RWPE2 (cell line): Measurements from ENCODE around the gene FSCN2.
"Not testable (repeated sequence)": the region's sequence is repeated elsewhere in the genome, so short reads cannot be mapped to it uniquely, and the experiment has no call there.

ENCODE experiments used
- ATAC-seq: fragments of 200-7000 bp; cut with Tn5 transposase; 3 replicates; pipeline ENCODE4 v1.9.1; 2021; ENCODE audit warnings: low read depth
- DNase-seq: peaks from one replicate; pipeline ENCODE4 v3.0.0-alpha.2; 2020; ENCODE audit warnings: low spot score
- H3K27ac ChIP-seq: fragments of 450-650 bp; 2 replicates; pipeline ENCODE4 v1.5.1; 2017; ENCODE audit warnings: mild to moderate bottlenecking; ENCODE audit not compliant: poor library complexity, severe bottlenecking
- H3K27me3 ChIP-seq: fragments of 250-450 bp; sonication (Bioruptor Pico); 2 replicates; pipeline ENCODE4 v1.5.1; 2021; ENCODE audit warnings: mild to moderate bottlenecking, moderate library complexity; ENCODE audit not compliant: insufficient read depth, poor library complexity, severe bottlenecking
- H3K36me3 ChIP-seq: fragments of 250-450 bp; sonication (Bioruptor Pico); 2 replicates; pipeline ENCODE4 v1.5.1; 2020; ENCODE audit warnings: low read depth, mild to moderate bottlenecking, moderate library complexity
- H3K4me1 ChIP-seq: fragments of 250-450 bp; sonication (Bioruptor Pico); 2 replicates; pipeline ENCODE4 v1.5.1; 2021; ENCODE audit warnings: mild to moderate bottlenecking, moderate library complexity; ENCODE audit not compliant: insufficient read depth, poor library complexity, severe bottlenecking
- H3K4me3 ChIP-seq: fragments of 250-450 bp; sonication (Bioruptor Pico); 2 replicates; pipeline ENCODE4 v1.5.1; 2021; ENCODE audit warnings: mild to moderate bottlenecking, moderate library complexity; ENCODE audit not compliant: severe bottlenecking
- H3K9me3 ChIP-seq: fragments of 250-450 bp; sonication (Bioruptor Pico); 2 replicates; pipeline ENCODE4 v1.5.1; 2021; ENCODE audit warnings: mild to moderate bottlenecking, moderate library complexity; ENCODE audit not compliant: severe bottlenecking
- CTCF ChIP-seq: fragments of 450-650 bp; IDR thresholded peaks from one replicate; pipeline ENCODE4 v1.5.1; 2017; ENCODE audit warnings: mild to moderate bottlenecking, moderate library complexity; ENCODE audit not compliant: poor library complexity, severe bottlenecking

Gene FSCN2

GRCh38 chr17:81582749-81583148 is 54.6 kb downstream of the FSCN2 start:
- H3K4me1 ChIP-seq: peaks cover 12% of the 10 kb centered on the region
- no peaks in the 10 kb centered on the region for H3K9me3 ChIP-seq
- DNase-seq: no peak
- ATAC-seq: no peak
- no peak for TF ChIP-seq CTCF
- no peak overlapping the region for H3K4me3 ChIP-seq
- H3K27me3 ChIP-seq: no peaks in the 10 kb centered on the region
- peaks cover 69% of the 10 kb centered on the region for H3K36me3 ChIP-seq
- no peak overlapping the region for H3K27ac ChIP-seq

GRCh38 chr17:81583589-81584342 is 55.6 kb downstream of the FSCN2 start:
- no peak overlapping the region for H3K4me3 ChIP-seq
- no peak overlapping the region for H3K27ac ChIP-seq
- no peaks in the 10 kb centered on the region for H3K9me3 ChIP-seq
- ATAC-seq (no peak), DNase-seq (no peak)
- H3K36me3 ChIP-seq: peaks cover 72% of the 10 kb centered on the region
- peaks cover 2% of the 10 kb centered on the region for H3K4me1 ChIP-seq
- no peaks in the 10 kb centered on the region for H3K27me3 ChIP-seq
- no peak for TF ChIP-seq CTCF

- not testable (repeated sequence) for H3K27me3 ChIP-seq, DNase-seq, H3K4me3 ChIP-seq, H3K27ac ChIP-seq, ATAC-seq, H3K4me1 ChIP-seq, H3K9me3 ChIP-seq
- peaks cover 77% of the 10 kb centered on the region for H3K36me3 ChIP-seq
Measured at GRCh38 chr17:81584771-81585170, 56.6 kb downstream of the FSCN2 start.

GRCh38 chr17:81586096-81586495 is 57.9 kb downstream of the FSCN2 start:
- Histone ChIP-seq H3K36me3 (peaks cover 91% of the 10 kb centered on the region), H3K9me3 (no peaks in the 10 kb centered on the region), H3K27me3 (no peaks in the 10 kb centered on the region), H3K4me1 (no peaks in the 10 kb centered on the region), H3K4me3 (no peak overlapping the region), H3K27ac (no peak overlapping the region)
- DNase-seq: no peak
- no peak for TF ChIP-seq CTCF
- no peak for ATAC-seq
